HEK293 (cell line): ENCODE data around the gene TXNDC9.

Source experiments
- CTCF ChIA-PET: fragments of 350-600 bp; formaldehyde crosslinking; extraction: SDS; loops from one replicate; lab custom pipeline; 2021; ENCODE audit warnings: antibody characterized with exemption; lab: Yijun Ruan, JAX
- POLR2A ChIA-PET: fragments of 300-600 bp; formaldehyde crosslinking; extraction: SDS; loops from one replicate; lab custom pipeline; 2020; ENCODE audit warnings: antibody characterized with exemption, inconsistent platforms; lab: Yijun Ruan, JAX
- H3K27ac ChIP-seq: fragments of 200-500 bp; sonication (Bioruptor generic); 2 replicates; pipeline ENCODE4 v1.5.1; 2014; ENCODE audit warnings: low read depth, low read length, control low read depth, inconsistent platforms; ENCODE audit errors: extremely low read depth
- H3K36me3 ChIP-seq, 2 experiments: fragments of 200-500 bp in 1 of 2; sonication (Bioruptor generic) in 1 of 2; 1 replicate in 1 of 2; 2 replicates in 1 of 2; pipeline ENCODE4 v1.5.1; 2014 to 2017; ENCODE audit warnings: inconsistent platforms in 2 of 2, low read length in 2 of 2; ENCODE audit not compliant: control insufficient read depth in 2 of 2, insufficient read depth in 1 of 2
- H3K4me1 ChIP-seq: fragments of 200-500 bp; sonication (Bioruptor generic); 2 replicates; pipeline ENCODE4 v1.5.1; 2014; ENCODE audit warnings: mild to moderate bottlenecking, low read length, inconsistent platforms; ENCODE audit not compliant: control insufficient read depth, insufficient read depth
- H3K4me3 ChIP-seq: 2 replicates; pipeline ENCODE4 v1.5.1; 2011; ENCODE audit warnings: low read depth, mild to moderate bottlenecking, control low read depth, low read length, moderate library complexity
- H3K9me3 ChIP-seq: fragments of 200-500 bp; sonication (Bioruptor generic); 2 replicates; pipeline ENCODE4 v1.5.1; 2014; ENCODE audit warnings: low read depth, low read length, inconsistent platforms; ENCODE audit not compliant: control insufficient read depth, insufficient read depth
- BCL11B ChIP-seq: fragments of 450-650 bp; formaldehyde crosslinking; IDR thresholded peaks from 2 replicates; pipeline ENCODE4 v1.5.1; 2016; ENCODE audit warnings: low read depth, missing biosample characterization, missing genetic modification characterization
- GLI2 ChIP-seq: fragments of 450-650 bp; formaldehyde crosslinking; IDR thresholded peaks from 2 replicates; pipeline ENCODE4; 2017; ENCODE audit warnings: missing biosample characterization, missing genetic modification characterization, low read depth, borderline replicate concordance
- GLI4 ChIP-seq: fragments of 450-650 bp; formaldehyde crosslinking; IDR thresholded peaks from 2 replicates; pipeline ENCODE4 v1.5.1; 2016; ENCODE audit warnings: missing biosample characterization, missing genetic modification characterization
- HOXA7 ChIP-seq: sonication (generic); formaldehyde crosslinking; IDR thresholded peaks from 2 replicates; pipeline ENCODE4 v1.8.1; 2022; ENCODE audit warnings: missing genetic modification reagents, borderline replicate concordance
- INSM2 ChIP-seq: fragments of 450-650 bp; formaldehyde crosslinking; IDR thresholded peaks from 2 replicates; pipeline ENCODE4 v1.5.1; 2016; ENCODE audit warnings: missing biosample characterization, missing genetic modification characterization
- OSR2 ChIP-seq: fragments of 450-650 bp; formaldehyde crosslinking; IDR thresholded peaks from 2 replicates; pipeline ENCODE4 v1.5.1; 2016; ENCODE audit warnings: missing biosample characterization, missing genetic modification characterization
- PRDM1 ChIP-seq: fragments of 450-650 bp; formaldehyde crosslinking; IDR thresholded peaks from 2 replicates; pipeline ENCODE4; 2016; ENCODE audit warnings: missing biosample characterization, missing genetic modification characterization
- RBAK ChIP-seq: fragments of 450-650 bp; formaldehyde crosslinking; IDR thresholded peaks from 2 replicates; pipeline ENCODE4 v1.5.1; 2016; ENCODE audit warnings: missing biosample characterization, missing genetic modification characterization
- REST ChIP-seq: fragments of 450-650 bp; formaldehyde crosslinking; IDR thresholded peaks from 2 replicates; pipeline ENCODE4 v1.5.1; 2016; ENCODE audit warnings: missing biosample characterization, missing genetic modification characterization
- SP3 ChIP-seq: fragments of 450-650 bp; formaldehyde crosslinking; IDR thresholded peaks from 2 replicates; pipeline ENCODE4 v1.5.1; 2016; ENCODE audit warnings: missing biosample characterization, missing genetic modification characterization
- ZBTB21 ChIP-seq: fragments of 450-650 bp; formaldehyde crosslinking; IDR thresholded peaks from 2 replicates; pipeline ENCODE4 v1.5.1; 2017; ENCODE audit warnings: missing biosample characterization, missing genetic modification characterization
- ZBTB48 ChIP-seq: fragments of 450-650 bp; formaldehyde crosslinking; IDR thresholded peaks from 2 replicates; pipeline ENCODE4 v1.5.1; 2016; ENCODE audit warnings: missing biosample characterization, missing genetic modification characterization
- ZFP69B ChIP-seq: fragments of 450-650 bp; formaldehyde crosslinking; IDR thresholded peaks from 2 replicates; pipeline ENCODE4 v1.5.1; 2016; ENCODE audit warnings: missing biosample characterization, missing genetic modification characterization
- ZNF133 ChIP-seq: fragments of 450-650 bp; formaldehyde crosslinking; IDR thresholded peaks from 2 replicates; pipeline ENCODE4 v1.5.1; 2016; ENCODE audit warnings: missing biosample characterization, missing genetic modification characterization
- ZNF146 ChIP-seq: fragments of 450-650 bp; formaldehyde crosslinking; IDR thresholded peaks from 2 replicates; pipeline ENCODE4 v1.5.1; 2016; ENCODE audit warnings: missing biosample characterization, missing genetic modification characterization
- ZNF19 ChIP-seq: fragments of 450-650 bp; formaldehyde crosslinking; IDR thresholded peaks from 2 replicates; pipeline ENCODE4; 2016; ENCODE audit warnings: missing biosample characterization, missing genetic modification characterization, low read depth
- ZNF214 ChIP-seq: fragments of 450-650 bp; formaldehyde crosslinking; IDR thresholded peaks from 2 replicates; pipeline ENCODE4 v1.5.1; 2017; ENCODE audit warnings: missing biosample characterization, mild to moderate bottlenecking, missing genetic modification characterization, borderline replicate concordance
- ZNF292 ChIP-seq: fragments of 450-650 bp; formaldehyde crosslinking; IDR thresholded peaks from 2 replicates; pipeline ENCODE4 v1.5.1; 2016; ENCODE audit warnings: low read depth, missing biosample characterization, missing genetic modification characterization, borderline replicate concordance
- ZNF354C ChIP-seq: fragments of 450-650 bp; formaldehyde crosslinking; IDR thresholded peaks from 2 replicates; pipeline ENCODE4 v1.5.1; 2016; ENCODE audit warnings: missing biosample characterization, missing genetic modification characterization, low read depth, borderline replicate concordance
- ZNF398 ChIP-seq: fragments of 450-650 bp; formaldehyde crosslinking; IDR thresholded peaks from 2 replicates; pipeline ENCODE4 v1.5.1; 2017; ENCODE audit warnings: missing biosample characterization, missing genetic modification characterization
- ZNF513 ChIP-seq: fragments of 450-650 bp; IDR thresholded peaks from 2 replicates; pipeline ENCODE4 v1.5.1; 2018; ENCODE audit warnings: missing biosample characterization, missing genetic modification characterization
- ZNF544 ChIP-seq: fragments of 450-650 bp; formaldehyde crosslinking; IDR thresholded peaks from 2 replicates; pipeline ENCODE4 v1.5.0; 2017; ENCODE audit warnings: missing biosample characterization, missing genetic modification characterization
- ZNF654 ChIP-seq: fragments of 450-650 bp; formaldehyde crosslinking; IDR thresholded peaks from 2 replicates; pipeline ENCODE4 v1.5.1; 2016; ENCODE audit warnings: low read depth, missing biosample characterization, missing genetic modification characterization

TXNDC9 gene

GRCh38 chr2:99377879-99378278 lies 41.7 kb upstream of the TXNDC9 start:
- H3K9me3 ChIP-seq: no peaks in the 10 kb centered on the region
- TF ChIP-seq ZNF214 (no peak), SP3 (no peak), GLI2 (tag by site-specific recombination) (no peak), ZNF19 (tag by site-specific recombination) (no peak), ZNF544 (tag by site-specific recombination) (no peak), RBAK (no peak), ZNF398 (tag by site-specific recombination) (no peak), ZNF354C (tag by site-specific recombination) (no peak), ZNF654 (no peak), ZNF146 (tag by site-specific recombination) (no peak), GLI4 (tag by site-specific recombination) (no peak), OSR2 (tag by site-specific recombination) (no peak), ZNF133 (tag by site-specific recombination) (no peak), ZFP69B (tag by site-specific recombination) (no peak), REST (tag by site-specific recombination) (no peak), ZBTB21 (no peak), BCL11B (tag by site-specific recombination) (no peak), HOXA7 (no peak), ZBTB48 (tag by site-specific recombination) (no peak), INSM2 (no peak)
- no peaks in the 10 kb centered on the region for H3K4me1 ChIP-seq
- no peak overlapping the region for H3K27ac ChIP-seq
- ChIA-PET CTCF (interaction anchor here (0.6 kb wide), 1 partner anchor 39 kb away, joined by 4 read pairs; no protein-coding TSS in a partner anchor), POLR2A (interaction anchor here (0.9 kb wide), 1 partner anchor 41 kb away, joined by 3 read pairs; the partner anchor contains the start of gene EIF5B)
- peaks cover 67 to 85% of the 10 kb centered on the region in 2 experiments for H3K36me3 ChIP-seq
- H3K4me3 ChIP-seq: no peak overlapping the region

- Histone ChIP-seq H3K4me1 (no peaks in the 10 kb centered on the region), H3K9me3 (no peaks in the 10 kb centered on the region), H3K27ac (no peak overlapping the region), H3K4me3 (no peak overlapping the region), H3K36me3 (peaks cover 70 to 89% of the 10 kb centered on the region in 2 experiments)
- TF ChIP-seq ZNF292 (tag by site-specific recombination) (no peak), PRDM1 (peak; percentile 86), ZNF513 (peak; percentile 95)
- ChIA-PET POLR2A (no interaction called here), CTCF (no interaction called here)
These were observed 40.2 kb upstream of the TXNDC9 start for GRCh38 chr2:99376254-99376864.
